HuH-7.5 (cell line): Measurements from ENCODE around the gene SLC34A1.
A peak's percentile ranks its signal among the peaks of the same experiment; 100 is the strongest.
"Not testable (repeated sequence)": the region's sequence is repeated elsewhere in the genome, so short reads cannot be mapped to it uniquely, and the experiment has no call there.

Experiments used
- DNase-seq: peaks from one replicate; pipeline ENCODE4 v3.0.0; 2011; ENCODE audit warnings: low spot score

The SLC34A1 gene

GRCh38 chr5:177410575-177410974, 26.3 kb downstream of the SLC34A1 start:
- DNase-seq, result no peak

- no peak for DNase-seq
Measured at GRCh38 chr5:177412603-177413233, 28.5 kb downstream of the SLC34A1 start.

GRCh38 chr5:177414481-177414880, 30.2 kb downstream of the SLC34A1 start:
- no peak for DNase-seq

- not testable (repeated sequence) for DNase-seq
Measured at GRCh38 chr5:177417081-177417480, 32.8 kb downstream of the SLC34A1 start.

GRCh38 chr5:177419046-177419445, 34.8 kb downstream of the SLC34A1 start:
- no peak for DNase-seq

GRCh38 chr5:177420472-177420871, 36.2 kb downstream of the SLC34A1 start:
- DNase-seq, result not testable (repeated sequence)

- DNase-seq, result no peak
Measured at GRCh38 chr5:177421062-177421798, 37.0 kb downstream of the SLC34A1 start.

GRCh38 chr5:177423671-177424070, 39.4 kb downstream of the SLC34A1 start:
- no peak for DNase-seq

GRCh38 chr5:177425196-177425800, 41.1 kb downstream of the SLC34A1 start:
- DNase-seq, result no peak

- peak; percentile 100 for DNase-seq
Measured at GRCh38 chr5:177425801-177426565, 41.7 kb downstream of the SLC34A1 start.

- peak; percentile 72 for DNase-seq
Measured at GRCh38 chr5:177426566-177427210, 42.5 kb downstream of the SLC34A1 start, which contains the start of gene GRK6. GRK6 (plus strand) TSS chr5:177426676; CDS start chr5:177426846, 170 bp downstream.

- peak; percentile 57 for DNase-seq
Measured at GRCh38 chr5:177427211-177427822, 43.1 kb downstream of the SLC34A1 start.

- no peak for DNase-seq
Measured at GRCh38 chr5:177427919-177428573, 43.8 kb downstream of the SLC34A1 start.

GRCh38 chr5:177428574-177429217, 44.5 kb downstream of the SLC34A1 start:
- DNase-seq, result no peak

GRCh38 chr5:177429248-177430040, 45.2 kb downstream of the SLC34A1 start:
- no peak for DNase-seq

- DNase-seq, result no peak
Measured at GRCh38 chr5:177430140-177430951, 46.1 kb downstream of the SLC34A1 start.

- no peak for DNase-seq
Measured at GRCh38 chr5:177430972-177431316, 46.7 kb downstream of the SLC34A1 start.

- DNase-seq, result no peak
Measured at GRCh38 chr5:177431317-177432142, 47.3 kb downstream of the SLC34A1 start.
